Sigmoid colon (tissue), 7 donors: Measurements from ENCODE around the gene MCM3. TPM values are rescaled to one million over a fixed set of nuclear protein-coding genes. Genes with fewer than 3 reads are reported as not detected.

Source experiments
- DNase-seq: peaks from one replicate; pipeline ENCODE4 v3.0.0-alpha.2; 2019
- H3K27ac ChIP-seq, 4 donors: fragments of 200-600 bp; sonication (generic); one replicate each; pipeline ENCODE4 v1.5.1; 2016 to 2019; ENCODE audit warnings: mild to moderate bottlenecking in 1 of 4
- H3K27me3 ChIP-seq, 3 donors: fragments of 200-600 bp; sonication (generic); one replicate each; pipeline ENCODE4 v1.5.1; 2019; ENCODE audit warnings: mild to moderate bottlenecking in 1 of 3
- H3K36me3 ChIP-seq, 4 donors: fragments of 200-600 bp; sonication (generic); one replicate each; pipeline ENCODE4 v1.5.1; 2016 to 2019
- H3K4me1 ChIP-seq, 4 donors: fragments of 200-600 bp; sonication (generic); one replicate each; pipeline ENCODE4 v1.5.1; 2017 to 2019
- H3K4me3 ChIP-seq, 4 donors: fragments of 200-600 bp; sonication (generic); one replicate each; pipeline ENCODE4 v1.5.1; 2017 to 2019; ENCODE audit warnings: mild to moderate bottlenecking in 2 of 4, moderate library complexity in 1 of 4
- H3K9me3 ChIP-seq, 4 donors: fragments of 200-600 bp in 3 of 4; sonication (generic) in 3 of 4; one replicate each; pipeline versions ENCODE4 v1.5.1 to v1.6.1; 2013 to 2019
- CTCF ChIP-seq, 4 experiments: fragments of 450-650 bp in 3 of 4; fragments of 200-600 bp in 1 of 4; IDR thresholded peaks; one replicate each; pipeline ENCODE4 v1.5.1; 2016 to 2019; ENCODE audit warnings: antibody characterized with exemption in 4 of 4, mild to moderate bottlenecking in 3 of 4, moderate library complexity in 2 of 4
- EP300 ChIP-seq, 4 donors: sonication (generic); formaldehyde crosslinking; IDR thresholded peaks; one replicate each; pipeline ENCODE4 v1.6.1; 2017; ENCODE audit warnings: antibody characterized with exemption in 4 of 4
- POLR2A ChIP-seq, 2 donors: fragments of 450-650 bp; IDR thresholded peaks; one replicate each; pipeline ENCODE4 v1.6.1; 2016; ENCODE audit warnings: antibody characterized with exemption in 2 of 2, mild to moderate bottlenecking in 2 of 2, moderate library complexity in 2 of 2
- POLR2AphosphoS5 ChIP-seq, 4 donors: sonication (generic); formaldehyde crosslinking; IDR thresholded peaks; one replicate each; pipeline ENCODE4 v1.6.1; 2017; ENCODE audit warnings: antibody characterized with exemption in 4 of 4
- WGBS, 2 donors: extraction: QIAGEN DNeasy Blood & Tissue Kit; methylation state at CpG; one replicate each; pipeline ENCODE4 v1.1.7; 2013; 5-methylcytosine and 5-hydroxymethylcytosine counted together
- intact Hi-C: fragments of 100-400 bp; cut with DNase I; formaldehyde crosslinking; loops from one replicate; pipeline ENCODE4 v1.15.1; 2023
- polyA plus RNA-seq, 3 donors: library from polyadenylated mRNA; stranded (reverse); fragments of 200-250 nt; gene quantifications; one replicate each; pipeline ENCODE4 v1.2.3, GENCODE V29; 2013
- total RNA-seq, 4 donors: library from RNA; depleted of rRNA; stranded (reverse); fragments of >200 nt; gene quantifications; one replicate each; pipeline ENCODE4 v1.1.0, GENCODE V29; 2016
- donor health status: healthy with polysubstance abuse.
- donor health status: Bipolar disorder and iron deficiency.
- donor health status: healthy.

MCM3 gene
- total and polyA plus RNA-seq, 7 donors: 13.2 to 54.7 (median 32.7) TPM

DNA sequence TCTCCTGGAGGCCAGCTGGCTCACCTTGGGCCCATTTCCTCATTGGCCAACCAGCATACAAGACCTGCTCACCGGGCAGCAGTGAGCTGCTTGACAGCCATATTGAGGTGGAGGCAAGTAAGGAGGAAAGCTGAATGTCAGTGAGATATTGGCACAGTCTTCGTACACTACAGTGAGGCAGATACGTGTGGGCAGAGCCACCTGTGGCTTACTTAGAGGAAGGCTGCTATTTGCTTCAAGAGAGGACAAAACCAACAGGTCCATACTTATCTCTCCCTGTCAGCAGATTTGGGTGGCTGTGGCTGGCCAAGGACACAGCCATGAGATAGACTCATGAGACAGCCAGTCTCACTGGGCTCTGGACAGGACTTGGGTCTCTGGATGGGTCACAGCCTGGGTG, 15.1 kb upstream of the MCM3 start:
- Histone ChIP-seq H3K36me3 (no peaks in the 10 kb centered on the region), H3K4me3 (no peak overlapping the region), H3K9me3 (no peaks in the 10 kb centered on the region), H3K27ac (no peak overlapping the region), H3K27me3 (no peaks in the 10 kb centered on the region), H3K4me1 (peaks cover 0 to 12% (median 8%) of the 10 kb centered on the region in 4 donors)
- 88 to 97% methylated on average over 3 of the region's 3 CpGs for WGBS, 2 donors
- no peak for DNase-seq
- no peak for TF ChIP-seq POLR2AphosphoS5 (IDR thresholded peaks at IDR 0.05)
- no peak for TF ChIP-seq EP300 (IDR thresholded peaks at IDR 0.05)
- TF ChIP-seq CTCF (IDR thresholded peaks at IDR 0.05): no peak
- intact Hi-C loops: loop anchor here (5.0 kb wide), 1 partner anchor 63 kb away; the partner anchor contains the start of gene PAQR8

- no peak for TF ChIP-seq POLR2A (IDR thresholded peaks at IDR 0.05)
- no peak for TF ChIP-seq EP300 (IDR thresholded peaks at IDR 0.05)
- TF ChIP-seq CTCF (IDR thresholded peaks at IDR 0.05): no peak
- no peak for TF ChIP-seq POLR2AphosphoS5 (IDR thresholded peaks at IDR 0.05)
- DNase-seq: no peak
- no peaks in the 10 kb centered on the region for H3K4me1 ChIP-seq
- WGBS, 2 donors: 63 to 92% methylated on average over 3 of the region's 3 CpGs
- intact Hi-C loops: no loop called here
- no peaks in the 10 kb centered on the region for H3K27me3 ChIP-seq
- H3K9me3 ChIP-seq: no peaks in the 10 kb centered on the region
- no peaks in the 10 kb centered on the region for H3K36me3 ChIP-seq
- H3K4me3 ChIP-seq: no peak overlapping the region
- no peak overlapping the region for H3K27ac ChIP-seq
Observed at GRCh38 chr6:52297433-52297832, 12.9 kb upstream of the MCM3 start.

DNA sequence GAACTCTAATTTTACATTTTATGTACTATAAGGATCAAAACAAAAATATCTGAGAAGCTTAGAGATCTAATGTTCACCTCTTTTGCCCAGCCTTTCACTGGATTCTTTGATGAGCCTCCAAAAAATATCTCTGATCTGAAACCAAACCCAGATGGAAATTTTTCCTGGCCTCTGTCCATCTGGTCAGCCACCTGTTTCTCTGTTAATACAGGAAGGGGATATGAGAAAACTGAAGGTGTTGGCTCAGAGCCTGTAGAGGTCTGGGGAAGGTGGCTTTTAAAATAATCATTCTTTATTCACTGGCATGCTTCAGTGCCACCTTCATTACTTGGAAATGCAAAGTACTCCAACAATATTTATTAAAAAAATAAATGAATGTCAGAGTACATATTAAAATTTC, 8.5 kb upstream of the MCM3 start:
- Histone ChIP-seq H3K9me3 (no peaks in the 10 kb centered on the region), H3K27me3 (no peaks in the 10 kb centered on the region)
- intact Hi-C loops: no loop called here

GRCh38 chr6:52288841-52289240, 4.3 kb upstream of the MCM3 start:
- TF ChIP-seq POLR2AphosphoS5 (IDR thresholded peaks at IDR 0.05) (no peak), CTCF (IDR thresholded peaks at IDR 0.05) (no peak), EP300 (IDR thresholded peaks at IDR 0.05) (no peak), POLR2A (IDR thresholded peaks at IDR 0.05) (no peak)
- DNase-seq: no peak
- intact Hi-C loops: loop anchor here (10.0 kb wide), 1 partner anchor 286 kb away; the partner anchor contains the start of gene TRAM2
- peaks cover 0 to 9% (median 3%) of the 10 kb centered on the region in 4 donors for H3K4me1 ChIP-seq
- no peaks in the 10 kb centered on the region for H3K36me3 ChIP-seq
- WGBS, 2 donors: 68 to 87% methylated on average over 2 of the region's 2 CpGs
- H3K9me3 ChIP-seq: no peaks in the 10 kb centered on the region
- no peak overlapping the region for H3K4me3 ChIP-seq
- H3K27me3 ChIP-seq: no peaks in the 10 kb centered on the region
- H3K27ac ChIP-seq: no peak overlapping the region

More for the DNA sequence above, 8.5 kb upstream of the MCM3 start:
- Histone ChIP-seq H3K27ac (no peak overlapping the region), H3K4me3 (no peak overlapping the region), H3K36me3 (no peaks in the 10 kb centered on the region), H3K4me1 (no peaks in the 10 kb centered on the region)
- TF ChIP-seq EP300 (IDR thresholded peaks at IDR 0.05): no peak
- no peak for TF ChIP-seq CTCF (IDR thresholded peaks at IDR 0.05)
- TF ChIP-seq POLR2A (IDR thresholded peaks at IDR 0.05): no peak
- TF ChIP-seq POLR2AphosphoS5 (IDR thresholded peaks at IDR 0.05): no peak
- no peak for DNase-seq

DNA sequence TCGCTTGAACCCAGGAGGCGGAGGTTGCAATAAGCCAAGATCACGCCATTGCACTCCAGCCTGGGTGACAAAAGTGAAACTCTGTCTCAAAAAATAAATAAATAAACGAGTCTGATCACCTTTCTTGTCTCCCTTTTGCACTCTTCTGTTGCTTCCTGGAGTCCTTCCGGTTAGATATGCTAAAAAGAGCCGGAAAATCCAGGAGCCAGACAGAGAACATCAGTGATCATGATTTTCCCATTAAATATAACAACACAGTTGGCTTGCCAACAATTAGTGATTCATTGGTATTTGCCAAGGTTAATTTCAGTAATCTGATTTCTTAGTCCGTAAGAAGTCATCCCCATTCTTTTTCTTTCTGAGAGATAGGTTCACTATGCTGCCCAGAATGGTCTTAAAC, 3.7 kb upstream of the MCM3 start:
- H3K27me3 ChIP-seq: no peaks in the 10 kb centered on the region
- intact Hi-C loops: loop anchor here (10.0 kb wide), 1 partner anchor 287 kb away; the partner anchor contains the start of gene TRAM2
- no peak overlapping the region for H3K4me3 ChIP-seq
- TF ChIP-seq POLR2A (IDR thresholded peaks at IDR 0.05): no peak
- TF ChIP-seq EP300 (IDR thresholded peaks at IDR 0.05): no peak
- TF ChIP-seq POLR2AphosphoS5 (IDR thresholded peaks at IDR 0.05): no peak
- no peak for TF ChIP-seq CTCF (IDR thresholded peaks at IDR 0.05)
- no peaks in the 10 kb centered on the region for H3K36me3 ChIP-seq
- DNase-seq: no peak
- H3K27ac ChIP-seq: no peak overlapping the region
- H3K4me1 ChIP-seq: peaks cover 0 to 16% (median 10%) of the 10 kb centered on the region in 4 donors
- H3K9me3 ChIP-seq: no peaks in the 10 kb centered on the region
- 92% methylated on average over 7 of the region's 7 CpGs for WGBS, 2 donors
